Measurements from ENCODE around the gene LDLRAD4.
A peak's percentile ranks its signal among the peaks of the same experiment; 100 is the strongest.

The LDLRAD4 gene

GRCh38 chr18:13433125-13433524 is 214.6 kb downstream of the LDLRAD4 start:
- DNase-seq (ENCODE audit: low read depth), result no peak

- no peak for DNase-seq (ENCODE audit: low read depth)
These were observed 215.1 kb downstream of the LDLRAD4 start for GRCh38 chr18:13433685-13434084.

GRCh38 chr18:13434854-13435253 is 216.3 kb downstream of the LDLRAD4 start:
- DNase-seq (ENCODE audit: low read depth), result no peak

DNA sequence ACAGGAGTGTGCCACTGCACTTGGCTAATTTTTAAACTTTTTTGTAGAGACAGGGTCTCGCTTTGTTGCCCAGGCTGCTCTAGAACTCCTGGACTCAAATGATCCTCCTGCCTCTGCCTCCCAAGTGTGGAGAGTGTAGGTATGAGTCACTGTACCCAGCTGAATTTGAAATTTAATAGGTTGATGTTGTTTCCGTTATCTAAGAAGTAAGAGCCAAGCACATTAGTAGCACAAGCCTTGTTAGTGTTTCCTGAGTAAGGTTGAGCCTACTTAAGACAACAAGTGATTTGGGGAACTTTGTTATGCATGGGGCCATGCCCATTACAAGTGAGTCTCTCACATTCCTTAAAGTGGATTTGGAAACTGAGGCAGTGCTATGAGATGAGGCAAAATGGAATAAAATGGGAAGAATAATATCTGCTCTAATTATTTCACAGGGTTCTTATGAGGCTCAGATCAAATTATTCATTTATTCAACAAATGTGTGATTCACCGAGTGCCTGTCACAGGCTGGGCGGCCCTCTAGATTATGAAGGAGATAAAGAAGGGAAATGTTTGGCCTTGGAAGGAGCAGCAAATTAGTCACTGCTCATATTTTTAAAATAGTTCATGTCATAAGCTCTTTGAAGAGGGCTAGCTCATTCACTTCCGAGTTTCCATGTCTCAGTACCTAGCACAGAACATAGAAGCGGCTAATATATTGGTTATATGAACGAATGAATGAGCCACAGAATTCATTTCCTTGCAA is 217.2 kb downstream of the LDLRAD4 start:
- DNase-seq (ENCODE audit: low read depth), result no peak

- no peak for DNase-seq (ENCODE audit: low read depth)
These were observed 218.0 kb downstream of the LDLRAD4 start for GRCh38 chr18:13436576-13436975.

- no peak for DNase-seq (ENCODE audit: low read depth)
These were observed 218.5 kb downstream of the LDLRAD4 start for GRCh38 chr18:13437034-13437433.

- peak; percentile 13 for DNase-seq (ENCODE audit: low read depth)
These were observed 219.4 kb downstream of the LDLRAD4 start for GRCh38 chr18:13437796-13438506.

DNA sequence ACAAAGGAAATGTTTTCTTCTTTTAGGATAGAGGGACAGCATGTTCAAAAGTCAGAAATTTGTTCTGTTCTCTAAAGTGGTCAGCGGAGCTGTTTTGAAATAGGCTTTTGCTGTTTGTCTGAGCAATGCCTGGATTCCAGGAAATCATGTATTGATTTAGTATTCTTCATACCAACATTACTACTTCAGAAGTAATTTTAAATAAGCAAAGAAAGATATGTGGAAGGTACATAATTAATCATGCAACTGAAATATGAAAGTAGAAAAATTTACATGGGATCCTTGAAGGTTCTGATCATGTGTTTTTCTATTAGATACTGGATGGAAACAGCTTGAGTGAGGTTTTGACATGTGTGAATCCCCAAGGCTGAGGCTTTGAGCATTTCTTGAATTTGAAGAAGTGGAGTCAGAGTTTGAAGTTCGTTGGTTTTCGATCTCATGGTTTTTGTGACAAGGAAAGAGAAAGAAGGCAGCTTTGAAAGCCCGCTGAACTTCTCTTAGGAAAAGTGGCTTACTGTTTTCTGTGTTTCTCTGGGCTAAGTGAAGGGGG is 220.0 kb downstream of the LDLRAD4 start:
- no peak for DNase-seq (ENCODE audit: low read depth)

DNA sequence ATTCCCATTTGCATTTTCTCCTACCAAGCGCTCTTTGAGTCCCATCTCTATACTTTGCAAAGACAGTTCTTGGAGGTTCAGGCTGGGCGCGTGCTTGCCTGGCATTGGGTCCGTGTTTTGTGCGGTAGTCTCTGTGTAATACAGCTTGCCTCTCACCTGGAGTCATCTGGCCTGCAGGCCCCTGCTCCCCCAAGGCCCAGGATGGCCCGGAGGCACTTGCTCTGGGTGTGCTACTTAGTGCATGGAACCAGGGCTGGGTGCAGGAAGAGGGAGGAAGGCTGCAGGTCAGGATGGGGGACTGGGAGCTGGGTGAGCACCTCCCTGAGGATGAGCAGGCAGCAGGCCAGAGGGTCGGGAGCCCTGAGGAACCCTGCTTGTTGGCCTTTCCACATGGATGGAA is 220.9 kb downstream of the LDLRAD4 start:
- no peak for DNase-seq (ENCODE audit: low read depth)

DNA sequence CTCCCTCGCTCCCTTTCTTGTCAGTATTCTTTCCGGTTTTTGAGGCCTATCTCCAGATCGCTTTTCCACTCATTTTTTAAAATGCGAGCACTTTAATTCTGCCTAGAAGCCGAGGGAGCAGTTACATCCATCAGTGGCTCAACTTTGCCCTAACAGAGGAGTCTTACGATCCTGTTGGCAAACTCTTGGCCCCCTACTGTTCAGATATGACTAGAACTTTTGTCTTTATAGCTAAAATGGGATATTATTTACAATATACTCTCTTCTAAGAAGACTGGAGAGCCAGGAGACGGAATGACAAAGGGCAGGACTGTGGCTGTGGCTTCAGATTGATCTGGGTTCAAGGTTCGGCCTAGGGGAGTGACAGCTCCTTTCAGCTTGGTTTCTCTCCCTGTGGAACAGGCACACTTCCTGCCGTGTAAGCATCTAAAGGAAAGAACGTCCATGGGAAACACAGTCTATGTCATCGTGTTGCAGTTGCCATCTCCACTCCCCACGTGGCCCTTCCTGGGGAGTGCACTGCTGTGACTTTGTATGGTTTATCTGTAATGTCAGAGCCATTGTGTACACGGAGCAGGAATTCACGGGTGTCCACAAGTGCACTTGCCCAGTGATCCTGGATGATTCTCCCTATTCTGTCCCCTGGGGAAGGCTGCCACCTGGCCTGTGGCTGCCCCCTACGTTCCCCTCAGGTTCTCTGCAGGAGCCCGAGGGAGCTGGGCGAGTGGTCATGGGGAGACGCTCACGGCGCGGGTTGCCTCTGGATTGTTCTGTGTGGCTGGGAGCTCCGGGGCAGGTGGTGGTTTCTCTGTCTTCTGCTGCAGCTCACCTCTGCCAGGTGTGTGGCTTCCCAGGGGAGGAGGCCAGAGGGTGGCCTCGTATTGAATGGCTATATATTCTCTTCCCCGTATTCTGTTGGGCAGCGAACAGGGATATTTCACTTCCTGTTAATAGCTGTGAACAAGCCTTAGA is 222.0 kb downstream of the LDLRAD4 start:
- no peak for DNase-seq (ENCODE audit: low read depth)

DNA sequence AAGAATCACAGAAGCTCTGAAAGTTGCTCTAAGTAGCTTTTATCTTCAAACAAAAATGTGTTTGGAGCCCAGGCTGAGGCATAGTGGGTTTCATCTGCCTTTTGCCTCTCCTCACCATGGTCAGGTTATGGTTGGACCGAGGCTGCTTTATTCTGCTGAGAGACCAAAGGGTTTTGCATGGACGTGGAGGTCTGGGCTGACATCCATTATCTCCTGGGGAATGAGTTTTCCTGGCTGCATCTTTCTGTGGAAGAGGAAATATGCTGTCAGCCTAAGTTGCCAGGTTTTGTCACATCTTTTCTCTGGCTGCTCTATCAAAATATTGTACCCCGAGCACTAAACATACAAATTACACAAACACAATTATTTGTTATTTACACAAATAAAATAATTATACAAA is 223.2 kb downstream of the LDLRAD4 start:
- no peak for DNase-seq (ENCODE audit: low read depth)

GRCh38 chr18:13442451-13442850 is 223.9 kb downstream of the LDLRAD4 start:
- no peak for DNase-seq (ENCODE audit: low read depth)

GRCh38 chr18:13443552-13443951 is 225.0 kb downstream of the LDLRAD4 start:
- DNase-seq (ENCODE audit: low read depth), result no peak

DNA sequence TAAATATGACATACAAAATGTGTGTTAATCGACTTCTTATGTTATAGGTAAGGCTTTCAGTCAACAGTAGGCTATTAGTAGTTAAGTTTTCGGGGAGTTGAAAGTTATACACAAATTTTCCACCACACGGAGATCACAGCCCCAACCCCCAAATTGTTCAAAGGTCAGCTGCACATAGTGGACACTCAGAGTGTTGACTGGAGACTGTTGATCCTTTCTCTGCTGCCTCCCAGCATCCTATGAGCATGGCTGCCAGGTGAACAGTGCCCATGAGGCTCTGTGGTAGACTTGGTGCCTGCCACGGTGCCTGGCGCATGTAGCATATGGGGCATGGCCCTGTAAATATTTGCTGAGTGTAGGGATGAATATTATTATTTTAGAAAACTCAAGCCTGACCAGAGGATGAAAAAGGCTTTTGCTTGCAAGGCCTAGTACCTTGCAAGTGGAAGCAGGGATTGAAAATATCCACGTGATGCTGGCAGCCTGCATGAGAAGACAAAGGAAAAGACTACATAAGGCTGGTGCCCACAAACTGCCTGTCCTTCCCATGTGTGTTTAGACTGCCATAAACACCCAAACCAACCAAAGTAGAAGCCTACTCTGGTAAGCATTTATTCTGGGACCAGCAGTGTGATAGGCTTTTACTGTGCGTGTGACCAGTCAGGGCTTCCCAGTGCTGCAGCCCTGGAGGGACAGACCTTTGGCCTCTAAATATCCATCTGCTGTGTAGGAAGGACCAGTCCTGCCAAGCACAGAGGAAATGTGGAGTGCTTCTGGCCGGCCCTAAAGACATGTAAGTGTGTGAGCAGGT is 226.1 kb downstream of the LDLRAD4 start:
- no peak for DNase-seq (ENCODE audit: low read depth)

DNA sequence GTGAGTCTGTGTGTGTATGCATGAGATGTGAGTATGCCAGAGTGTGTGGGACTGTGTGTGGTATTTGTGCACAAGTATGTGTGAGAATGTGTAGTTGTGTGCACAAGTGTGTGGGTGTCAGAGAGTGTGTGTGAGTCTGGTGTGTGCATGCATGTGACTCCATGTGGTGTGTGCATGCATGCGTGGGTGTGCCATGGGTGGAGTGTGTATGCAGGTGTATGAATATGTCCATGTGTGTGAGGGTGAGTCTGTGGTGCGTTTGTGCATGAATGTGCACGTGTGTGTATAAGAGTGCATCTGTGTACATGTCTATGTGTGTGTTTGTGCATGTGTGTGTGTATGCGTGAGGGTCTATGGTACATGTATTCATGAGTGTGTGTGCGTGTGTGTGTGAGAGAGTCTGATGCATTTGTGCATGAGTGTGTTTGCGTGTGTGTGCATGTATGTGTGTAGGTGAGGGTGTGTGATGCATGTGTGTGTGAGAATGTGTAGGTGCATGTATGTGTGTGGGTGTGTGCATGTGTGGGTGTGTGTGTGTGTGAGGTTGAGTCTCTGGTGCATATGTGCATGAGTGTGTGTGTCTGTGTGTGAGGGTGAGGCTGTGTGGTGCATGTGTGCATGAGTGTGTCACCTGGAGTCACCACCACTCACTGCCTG is 226.8 kb downstream of the LDLRAD4 start:
- DNase-seq (ENCODE audit: low read depth), result no peak

GRCh38 chr18:13446024-13446423 is 227.5 kb downstream of the LDLRAD4 start:
- DNase-seq (ENCODE audit: low read depth), result no peak

DNA sequence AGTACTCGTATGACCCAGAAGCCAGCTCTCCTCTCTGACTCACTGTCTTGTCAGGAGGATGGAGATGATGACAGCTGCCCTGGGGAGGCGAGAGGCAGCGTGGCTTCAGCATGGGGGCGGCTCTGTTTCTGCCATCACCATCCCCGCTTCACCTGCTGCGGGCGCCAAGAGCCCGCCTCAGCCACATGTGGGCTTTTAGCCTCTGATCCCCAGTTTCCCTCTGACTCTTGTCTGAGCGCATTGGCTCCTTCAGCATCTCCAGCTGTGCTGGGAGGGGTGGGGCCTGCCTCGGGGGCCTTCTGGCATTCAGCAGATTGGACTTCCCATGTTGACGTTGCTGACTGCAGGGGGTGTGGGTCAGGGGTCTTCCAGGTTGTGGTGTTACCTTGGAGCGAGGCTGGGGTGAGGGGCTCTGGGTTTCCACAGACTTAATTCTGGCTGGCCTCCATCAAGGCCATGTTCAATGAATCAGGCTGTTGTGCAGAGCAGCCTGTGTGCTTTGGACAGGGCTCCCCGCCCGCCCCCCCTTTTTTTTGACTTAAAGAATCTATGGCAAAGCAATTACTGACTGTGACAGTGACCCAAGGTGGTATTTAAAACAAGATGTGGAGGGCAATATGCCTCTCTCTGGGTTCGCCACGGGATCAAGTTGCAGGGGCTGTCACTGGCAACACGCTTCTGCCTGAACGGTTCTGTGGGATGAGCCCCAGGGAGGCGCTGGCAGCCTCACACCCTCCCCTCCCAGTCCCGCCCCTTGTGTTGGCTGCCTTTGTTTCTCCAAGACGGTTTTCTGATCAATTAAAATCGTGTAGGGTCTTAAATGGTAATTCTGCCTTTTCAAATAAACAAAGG is 228.3 kb downstream of the LDLRAD4 start:
- no peak for DNase-seq (ENCODE audit: low read depth)

- no peak for DNase-seq (ENCODE audit: low read depth)
These were observed 229.2 kb downstream of the LDLRAD4 start for GRCh38 chr18:13447621-13448334.

- no peak for DNase-seq (ENCODE audit: low read depth)
These were observed 229.8 kb downstream of the LDLRAD4 start for GRCh38 chr18:13448335-13448795.
